Fibroblast of lung (primary cell): ENCODE results near the gene PPP5C. TPM values are rescaled to one million over a fixed set of nuclear protein-coding genes. Genes with fewer than 3 reads are reported as not detected.
"Not testable (repeated sequence)": the region's sequence is repeated elsewhere in the genome, so short reads cannot be mapped to it uniquely, and the experiment has no call there.

Source experiments
- DNase-seq, 2 donors: peaks; one replicate each; pipeline versions ENCODE4 v3.0.0 to v3.0.0-alpha.2; 2010; ENCODE audit warnings: low read depth in 2 of 2
- H2AFZ ChIP-seq: 2 replicates; pipeline ENCODE4 v1.5.1; 2012; ENCODE audit warnings: low read length, control low read depth, inconsistent platforms
- H3K27ac ChIP-seq: 2 replicates; pipeline ENCODE4 v1.5.1; 2011; ENCODE audit warnings: low read length, control low read depth; ENCODE audit not compliant: insufficient read depth
- H3K27me3 ChIP-seq: 2 replicates; pipeline ENCODE4 v1.5.1; 2011; ENCODE audit warnings: mild to moderate bottlenecking, low read length; ENCODE audit not compliant: control insufficient read depth, insufficient read depth
- H3K36me3 ChIP-seq: 2 replicates; pipeline ENCODE4 v1.5.1; 2011; ENCODE audit warnings: low read length; ENCODE audit not compliant: control insufficient read depth, insufficient read depth
- H3K4me1 ChIP-seq: 2 replicates; pipeline ENCODE4 v1.5.1; 2011; ENCODE audit warnings: low read length; ENCODE audit not compliant: control insufficient read depth, insufficient read depth; ENCODE audit errors: extremely low read depth
- H3K4me2 ChIP-seq: 2 replicates; pipeline ENCODE4 v1.5.1; 2011; ENCODE audit warnings: low read length, control low read depth; ENCODE audit not compliant: insufficient read depth; ENCODE audit errors: extremely low read depth
- H3K4me3 ChIP-seq, 4 experiments: fragments of 200-600 bp in 1 of 4; sonication (generic) in 1 of 4; replicated peaks in 1 of 4; 2 replicates each; pipeline ENCODE4 v1.5.1; 2011 to 2016; ENCODE audit warnings: low read length in 4 of 4, low read depth in 3 of 4, mild to moderate bottlenecking in 3 of 4, control low read depth in 2 of 4, inconsistent platforms in 1 of 4, mixed read lengths in 1 of 4; ENCODE audit not compliant: insufficient read depth in 1 of 4; ENCODE audit errors: control extremely low read depth in 1 of 4
- H3K79me2 ChIP-seq: 2 replicates; pipeline ENCODE4 v1.5.1; 2012; ENCODE audit warnings: mild to moderate bottlenecking, low read length, inconsistent platforms; ENCODE audit not compliant: control insufficient read depth, insufficient read depth
- H3K9ac ChIP-seq: 2 replicates; pipeline ENCODE4 v1.5.1; 2011; ENCODE audit warnings: mild to moderate bottlenecking, low read length, control low read depth; ENCODE audit not compliant: insufficient read depth
- H3K9me3 ChIP-seq: 2 replicates; pipeline ENCODE4 v1.5.1; 2012; ENCODE audit warnings: low read depth, low read length; ENCODE audit not compliant: control insufficient read depth, insufficient read depth
- H4K20me1 ChIP-seq: 2 replicates; pipeline ENCODE4 v1.5.1; 2011; ENCODE audit warnings: low read length; ENCODE audit not compliant: control insufficient read depth, insufficient read depth; ENCODE audit errors: extremely low read depth
- CTCF ChIP-seq, 2 donors: IDR thresholded peaks in 1 of 2; conservative IDR thresholded peaks in 1 of 2; 1 replicate in 1 of 2; 2 replicates in 1 of 2; pipeline ENCODE4 v1.5.1; 2011 to 2012; ENCODE audit warnings: low read length in 2 of 2, control low read depth in 1 of 2, inconsistent platforms in 1 of 2, low read depth in 1 of 2, mild to moderate bottlenecking in 1 of 2
- EZH2 ChIP-seq: IDR thresholded peaks from 2 replicates; pipeline ENCODE4 v1.5.1; 2012; ENCODE audit warnings: low read length, control low read depth, mild to moderate bottlenecking; ENCODE audit errors: missing control alignments
- polyA plus RNA-seq, 2 donors: library from polyadenylated mRNA; depleted of rRNA in 1 of 2; stranded (reverse) in 1 of 2; unstranded in 1 of 2; fragments of >200 nt; gene quantifications; 2 replicates each; pipeline ENCODE4 v1.2.1, GENCODE V29; 2011 to 2012; ENCODE audit warnings: missing spikeins in 1 of 2
- total RNA-seq: library from RNA; depleted of rRNA; stranded (reverse); fragments of >200 nt; gene quantifications from 2 replicates; pipeline ENCODE4 v1.2.1, GENCODE V29; 2014

The PPP5C gene
- total and polyA plus RNA-seq, 2 donors (not counting 1 experiment from before 2014, with no cell fraction given): 46.9 to 94.1 TPM

DNA sequence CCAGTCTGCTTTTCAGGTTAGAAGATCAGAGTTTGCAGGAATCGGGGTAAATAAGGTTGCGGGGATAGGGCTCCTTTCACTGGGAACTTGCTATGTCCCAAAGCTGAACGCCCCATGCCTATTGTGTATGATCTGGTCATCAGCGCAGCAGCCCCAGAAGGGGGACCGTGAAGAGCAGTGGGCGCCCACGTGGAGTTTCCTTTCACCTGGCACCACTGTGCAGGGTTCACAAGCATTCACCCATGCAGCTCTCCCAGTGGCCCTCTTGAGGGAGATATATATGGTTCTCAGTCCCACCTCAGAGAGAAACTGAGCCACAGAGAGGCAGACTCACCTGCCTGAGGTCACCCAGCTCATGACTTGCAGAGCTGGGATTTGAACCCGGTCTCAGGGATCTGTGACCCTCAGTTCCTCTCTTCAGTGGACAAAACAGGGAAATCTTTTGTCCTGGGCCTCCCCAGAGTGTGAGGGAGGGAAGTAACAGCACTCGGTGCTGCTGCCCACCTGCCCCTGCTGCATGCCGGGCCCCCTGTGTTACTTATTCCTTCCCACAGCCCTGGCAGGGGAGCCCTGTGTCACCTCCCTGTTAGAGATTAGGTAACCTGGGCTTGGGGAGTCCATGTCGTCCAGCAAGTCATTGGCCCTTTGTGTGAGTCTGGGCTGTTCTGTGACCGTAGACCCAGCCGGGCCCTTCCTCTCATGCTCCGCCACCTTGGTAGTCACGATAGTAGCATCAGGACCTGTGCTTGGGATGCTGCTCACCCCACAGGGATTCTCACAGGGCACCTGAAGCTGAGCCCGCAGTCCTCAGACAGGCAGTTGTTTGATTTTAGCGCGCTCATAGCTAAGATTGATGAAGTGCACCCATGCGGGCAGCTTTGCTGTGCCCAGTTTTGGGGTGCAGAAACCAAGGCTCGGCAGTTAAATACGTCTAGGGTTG lies 27.9 kb downstream of the PPP5C start:
- peaks cover 37% of the 10 kb centered on the region for H3K79me2 ChIP-seq
- TF ChIP-seq EZH2 (no peak), CTCF (conservative IDR thresholded peaks at IDR 0.05 in 1 of 2, IDR thresholded peaks at IDR 0.05 in 1 of 2; ENCODE audit: low read depth in 1 of 2, low read length in 2 of 2) (no peak)
- no peaks in the 10 kb centered on the region for H3K9me3 ChIP-seq
- H3K27me3 ChIP-seq: no peaks in the 10 kb centered on the region
- H2AFZ ChIP-seq: no peak overlapping the region
- peaks cover 21% of the 10 kb centered on the region for H3K4me1 ChIP-seq
- H3K36me3 ChIP-seq: peaks cover 10% of the 10 kb centered on the region
- no peak overlapping the region for H3K4me3 ChIP-seq
- no peak overlapping the region for H3K4me2 ChIP-seq
- H4K20me1 ChIP-seq: no peaks in the 10 kb centered on the region
- no peak overlapping the region for H3K27ac ChIP-seq
- DNase-seq: no peak
- no peak overlapping the region for H3K9ac ChIP-seq

GRCh38 chr19:46375476-46376067 lies 28.7 kb downstream of the PPP5C start:
- H3K9me3 ChIP-seq, DNase-seq, H3K9ac ChIP-seq, H4K20me1 ChIP-seq, H3K4me2 ChIP-seq, H3K4me3 ChIP-seq, H2AFZ ChIP-seq, H3K27me3 ChIP-seq, H3K27ac ChIP-seq: not testable (repeated sequence)
- H3K36me3 ChIP-seq: peaks cover 12% of the 10 kb centered on the region
- peaks cover 37% of the 10 kb centered on the region for H3K79me2 ChIP-seq
- H3K4me1 ChIP-seq: peaks cover 21% of the 10 kb centered on the region

GRCh38 chr19:46376241-46377153 lies 29.6 kb downstream of the PPP5C start:
- Histone ChIP-seq H4K20me1 (no peaks in the 10 kb centered on the region), H3K4me2 (no peak overlapping the region), H3K36me3 (peaks cover 12% of the 10 kb centered on the region), H3K27ac (no peak overlapping the region), H3K4me1 (peaks cover 21% of the 10 kb centered on the region), H3K9me3 (no peaks in the 10 kb centered on the region), H3K9ac (no peak overlapping the region), H3K27me3 (no peaks in the 10 kb centered on the region), H3K4me3 (no peak overlapping the region), H2AFZ (no peak overlapping the region), H3K79me2 (peaks cover 31% of the 10 kb centered on the region)
- TF ChIP-seq CTCF (conservative IDR thresholded peaks at IDR 0.05 in 1 of 2, IDR thresholded peaks at IDR 0.05 in 1 of 2; ENCODE audit: low read depth in 1 of 2, low read length in 2 of 2) (no peak), EZH2 (no peak)
- DNase-seq: no peak
